Measurements from ENCODE around the gene PCNA. TPM values are rescaled to one million over a fixed set of nuclear protein-coding genes. Genes with fewer than 3 reads are reported as not detected.

The PCNA gene
- 10 to 100 TPM; 24.5 to 30.3 TPM for total RNA-seq
- long read RNA-seq, donor 1, partial matches to known transcripts = 0 of 6 reads
- long read RNA-seq, donor 1, other reads (novel, unspliced or antisense) = 0 of 6 reads
- long read RNA-seq, donor 2, transcript PCNA-202 (7 exons, 1,359 nt) = minor isoform, 6 of 47 reads
- long read RNA-seq, donor 2, transcript PCNA-201 (6 exons, 1,344 nt) = major isoform, 40 of 47 reads
- long read RNA-seq, donor 2, partial matches to known transcripts = 1 of 47 reads
- long read RNA-seq, donor 2, other reads (novel, unspliced or antisense) = 0 of 47 reads

DNA sequence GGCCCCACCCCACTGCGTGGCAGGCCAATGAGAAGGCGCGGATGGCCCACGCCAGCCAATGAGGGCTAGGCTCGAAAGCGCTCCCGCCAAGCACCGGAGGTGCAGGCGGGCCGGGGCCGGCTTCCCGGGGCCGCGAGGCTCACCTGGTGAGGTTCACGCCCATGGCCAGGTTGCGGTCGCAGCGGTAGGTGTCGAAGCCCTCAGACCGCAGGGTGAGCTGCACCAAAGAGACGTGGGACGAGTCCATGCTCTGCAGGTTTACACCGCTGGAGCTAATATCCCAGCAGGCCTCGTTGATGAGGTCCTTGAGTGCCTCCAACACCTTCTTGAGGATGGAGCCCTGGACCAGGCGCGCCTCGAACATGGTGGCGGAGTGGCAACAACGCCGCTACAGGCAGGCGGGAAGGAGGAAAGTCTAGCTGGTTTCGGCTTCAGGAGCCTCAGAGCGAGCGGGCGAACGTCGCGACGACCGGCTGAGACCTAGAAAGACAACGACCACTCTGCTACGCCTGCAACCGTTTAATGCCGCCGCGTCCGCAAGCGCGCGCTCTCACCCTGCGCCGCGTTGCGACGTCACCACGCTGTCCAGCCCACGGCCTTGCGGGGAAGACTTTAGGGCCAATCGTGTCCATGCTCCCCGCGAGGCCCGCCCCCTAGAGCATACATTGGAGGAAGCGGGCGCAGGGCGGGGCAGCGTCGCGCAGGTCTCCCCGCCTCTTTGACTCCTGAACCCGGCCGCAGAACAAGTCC is at the start of gene PCNA:
PCNA (minus strand) TSS at position 524 of the 750 bp plus-strand sequence; CDS start at position 364, 160 bp downstream.
- intact Hi-C loops (cut with DNase I) = no loop called here
- peak; percentile 99 for DNase-seq (ENCODE audit: low spot score)

DNA sequence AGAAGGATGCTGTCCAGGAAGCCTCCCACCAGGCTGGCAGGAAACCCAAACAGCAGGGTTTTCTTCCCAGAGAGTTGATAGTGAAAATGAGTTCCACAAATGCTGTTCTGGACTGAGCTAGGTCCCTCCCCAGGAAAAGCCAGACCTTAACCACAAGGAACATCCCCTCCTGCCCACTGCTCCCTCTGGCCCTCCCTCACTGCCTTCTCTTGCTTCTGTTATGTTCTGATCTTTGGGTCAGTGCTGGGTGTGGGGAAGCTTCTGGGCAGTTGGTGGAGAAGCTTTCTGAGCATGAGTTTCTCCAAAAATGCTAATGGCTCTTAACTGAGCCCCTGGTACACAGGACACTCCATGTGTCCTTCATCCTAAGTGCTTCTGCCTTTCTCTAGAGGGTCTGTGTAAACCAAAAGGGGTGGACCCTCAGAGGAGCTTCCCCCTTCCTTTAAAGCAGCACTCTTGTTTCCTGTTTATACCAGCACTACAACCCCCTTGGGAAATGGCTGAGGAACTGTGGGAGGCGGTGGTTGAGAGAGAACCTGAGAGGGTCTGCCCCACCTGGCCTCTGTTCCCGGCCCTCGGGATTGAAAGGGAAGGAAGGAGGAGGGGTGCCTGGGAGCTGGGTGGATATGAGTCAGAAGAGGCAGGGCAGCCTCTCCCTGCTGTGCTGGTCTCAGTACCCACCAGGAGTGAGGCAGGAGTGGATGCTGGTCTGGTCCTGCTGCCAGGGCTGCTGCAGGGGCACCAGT is 49.1 kb upstream of the PCNA start:
- DNase-seq (ENCODE audit: low spot score) = no peak
- intact Hi-C loops (cut with DNase I) = loop anchor here in 1 of 2 donors (5.0 kb wide), 1 partner anchor 37 kb away; no protein-coding TSS in a partner anchor

DNA sequence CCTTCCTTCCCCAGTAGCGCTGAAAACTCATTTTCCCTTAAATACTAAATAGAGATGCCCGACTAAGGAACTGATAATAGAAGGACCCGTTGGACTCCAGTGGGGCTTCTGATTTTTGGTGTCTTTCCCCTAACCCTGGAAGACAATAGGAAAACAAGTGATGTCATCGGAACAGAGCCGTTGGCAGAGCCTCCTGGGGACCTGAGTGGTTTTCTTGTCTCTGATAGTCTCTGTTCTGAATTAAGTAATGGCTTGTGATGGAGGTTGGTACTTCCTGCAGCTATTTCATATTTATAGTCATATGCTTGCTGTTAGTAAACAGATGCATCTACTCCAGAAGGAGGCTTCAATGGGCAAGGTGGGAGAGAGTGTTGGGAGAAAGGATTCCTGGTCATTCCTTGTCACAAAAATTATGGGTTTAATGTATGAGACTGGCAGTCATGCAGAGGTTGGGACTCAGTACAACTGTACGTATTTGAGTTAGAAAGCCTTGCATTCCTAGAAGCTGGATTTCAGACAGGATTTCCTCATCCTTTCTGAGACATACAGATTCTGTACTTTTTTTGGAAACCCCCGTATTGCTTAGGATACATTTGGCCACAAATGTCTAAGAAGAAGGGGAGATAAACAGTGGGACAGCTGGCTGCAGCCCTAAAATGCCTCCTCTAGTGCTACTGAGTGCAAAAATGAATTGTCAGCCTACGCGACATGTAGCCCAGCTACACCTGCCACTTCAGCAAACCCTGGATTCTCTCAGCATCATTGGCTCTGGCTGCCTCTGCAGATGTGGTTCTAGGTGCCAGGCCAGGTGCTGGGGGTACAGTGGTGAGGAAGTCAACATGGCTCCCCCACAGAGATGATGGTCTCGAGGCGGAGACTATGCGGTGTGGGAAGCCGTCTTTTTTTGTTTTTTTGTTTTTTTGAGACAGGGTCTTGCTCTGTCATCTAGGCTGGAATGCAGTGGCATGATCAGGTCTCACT is 45.2 kb upstream of the PCNA start:
- intact Hi-C loops (cut with DNase I) = loop anchor here in 1 of 2 donors (5.0 kb wide), 1 partner anchor 33 kb away; no protein-coding TSS in a partner anchor
- no peak for DNase-seq (ENCODE audit: low spot score)

DNA sequence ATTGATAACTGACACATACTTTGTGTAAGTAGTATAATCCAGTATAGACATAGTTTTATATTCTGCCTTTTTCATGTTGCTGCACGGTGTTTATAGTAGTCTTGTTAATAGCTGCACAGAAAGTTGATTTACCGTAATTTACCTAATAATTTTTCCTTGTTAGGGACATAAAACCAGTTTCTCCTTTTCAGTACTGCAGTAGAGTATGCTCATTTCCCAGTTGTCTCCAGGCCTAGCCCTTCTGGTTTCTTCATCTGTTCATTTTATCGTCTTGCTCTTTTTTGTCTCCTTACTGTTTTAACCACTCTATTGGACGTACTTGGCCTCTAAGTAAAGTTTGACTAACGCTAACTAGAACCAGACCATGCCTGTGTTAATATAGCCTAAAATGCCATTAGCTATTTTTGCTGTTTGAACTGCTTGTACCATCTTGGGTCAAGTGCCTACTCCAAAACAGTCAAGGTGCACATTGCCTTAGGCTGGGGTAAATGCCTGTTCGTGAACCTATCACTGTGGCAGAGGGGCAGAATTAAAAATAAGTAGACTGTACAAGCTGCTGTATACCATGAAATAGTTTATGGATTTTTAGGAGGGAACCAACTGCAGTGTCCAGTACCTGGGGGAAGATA is 41.9 kb upstream of the PCNA start:
- no peak for DNase-seq (ENCODE audit: low spot score)
- intact Hi-C loops (cut with DNase I) = no loop called here

DNA sequence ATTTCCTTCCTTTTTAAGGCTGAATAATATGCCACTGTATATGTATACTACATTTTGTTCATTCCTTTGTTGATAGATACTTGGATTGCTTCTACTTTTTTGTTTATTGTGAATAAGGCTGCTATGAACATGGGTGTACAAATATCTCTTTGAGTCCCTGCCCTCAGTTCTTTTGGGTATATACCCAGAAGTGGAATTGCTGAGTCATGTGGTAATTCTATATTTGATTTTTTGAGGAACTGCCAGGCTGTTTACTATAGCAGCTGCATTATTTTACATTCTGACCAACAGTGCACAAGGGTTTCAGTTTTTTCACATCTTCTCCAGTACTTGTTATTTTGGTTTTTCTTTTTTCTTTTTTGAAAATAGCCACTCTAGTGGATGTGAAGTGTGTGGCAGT is 41.1 kb upstream of the PCNA start:
- DNase-seq (ENCODE audit: low spot score) = no peak
- intact Hi-C loops (cut with DNase I) = no loop called here

DNA sequence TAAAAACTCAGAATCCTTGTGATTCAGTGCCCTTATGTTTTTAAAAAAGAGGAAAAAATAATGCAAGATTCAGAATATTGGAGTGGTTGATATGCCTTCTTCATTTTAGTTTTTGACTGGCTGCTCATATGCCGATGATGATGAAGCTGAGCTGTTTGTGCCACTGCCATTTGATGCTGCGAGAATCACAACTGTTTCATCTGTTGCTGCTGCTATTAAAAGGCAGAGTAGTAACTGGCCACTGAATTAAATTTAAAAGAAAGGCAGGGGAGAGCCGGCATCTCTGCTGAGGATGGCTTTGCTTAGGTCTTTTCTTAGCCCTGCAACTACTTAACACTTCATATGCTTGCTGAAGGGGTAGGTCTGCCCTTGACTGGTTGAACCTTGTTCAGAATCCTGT is 40.2 kb upstream of the PCNA start:
- intact Hi-C loops (cut with DNase I) = no loop called here
- DNase-seq (ENCODE audit: low spot score) = no peak

DNA sequence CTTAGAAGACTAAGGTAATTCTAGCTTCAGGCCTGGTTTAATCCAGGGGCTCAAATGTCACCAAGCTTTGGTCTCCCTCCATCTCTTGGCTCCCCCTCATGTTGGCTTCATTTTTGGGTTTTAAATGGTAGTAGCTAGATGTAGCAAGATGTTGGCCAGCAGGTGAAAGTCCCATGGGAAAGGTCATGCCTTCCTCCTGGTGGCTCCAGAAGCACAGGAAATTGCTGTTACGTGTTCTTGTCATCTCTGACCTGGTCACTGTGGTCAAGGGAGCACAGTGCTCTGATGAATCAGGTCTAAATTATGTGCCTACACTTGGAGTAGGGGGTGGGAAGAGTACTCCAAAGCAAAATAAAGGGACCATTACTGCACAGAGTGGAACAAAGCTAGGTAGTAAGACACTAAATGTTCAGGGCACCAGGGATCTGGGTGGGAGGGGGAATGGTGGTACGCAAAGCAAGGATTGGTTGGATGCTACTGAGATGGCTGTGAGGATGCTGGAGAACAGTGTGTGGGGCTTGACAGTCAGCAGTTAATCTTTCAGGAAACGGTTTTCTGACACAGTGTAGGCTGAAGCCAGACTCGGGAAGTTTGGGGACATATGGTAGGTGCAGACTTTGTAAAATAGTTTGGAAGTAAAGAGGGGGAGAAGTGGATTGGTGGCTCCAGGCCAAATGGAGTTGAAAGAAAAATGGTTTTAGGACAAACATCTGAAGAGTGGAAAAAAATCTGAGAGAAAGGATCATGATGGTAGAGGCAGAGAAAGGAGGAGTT is 37.1 kb upstream of the PCNA start:
- DNase-seq (ENCODE audit: low spot score) = no peak

DNA sequence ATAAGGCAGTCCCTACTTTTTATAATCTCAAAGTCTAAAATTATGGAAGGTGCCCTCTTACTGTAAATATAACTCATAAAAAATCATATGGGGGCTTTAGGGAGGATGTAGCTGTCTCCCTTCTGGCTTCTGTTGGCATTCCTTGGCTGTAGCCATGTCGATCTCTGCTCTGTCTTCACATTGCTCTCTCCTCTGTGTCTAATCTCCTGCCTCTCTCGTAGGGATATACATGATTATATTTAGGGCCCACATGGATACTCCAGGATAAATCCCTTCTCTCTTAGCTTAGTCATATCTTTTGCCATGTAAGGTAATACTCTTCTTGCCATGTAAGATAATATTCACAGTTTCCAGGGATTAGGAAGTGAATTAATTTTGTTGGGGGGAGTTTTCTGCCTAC is 35.6 kb upstream of the PCNA start:
- intact Hi-C loops (cut with DNase I) = no loop called here
- DNase-seq (ENCODE audit: low spot score) = no peak

More for the DNA sequence above, 37.1 kb upstream of the PCNA start:
- intact Hi-C loops (cut with DNase I) = no loop called here

DNA sequence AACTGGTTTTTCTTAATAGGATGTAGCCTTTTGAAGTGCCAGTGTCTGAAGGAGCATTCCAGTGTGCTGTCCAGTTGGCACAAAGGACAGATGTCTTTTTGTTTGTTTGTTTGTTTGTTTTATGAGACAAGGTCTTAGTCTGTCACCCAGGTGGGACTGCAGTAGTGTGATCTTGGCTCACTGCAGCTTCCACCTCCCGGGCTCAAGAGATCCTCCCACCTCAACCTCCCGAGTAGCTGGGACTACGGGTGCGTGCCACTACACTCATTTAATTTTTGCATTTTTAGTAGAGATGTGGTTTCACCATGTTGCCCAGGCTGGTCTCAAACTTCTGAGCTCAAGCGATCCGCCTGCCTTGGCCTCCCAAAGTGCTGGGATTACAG is 34.8 kb upstream of the PCNA start:
- DNase-seq (ENCODE audit: low spot score) = no peak
- intact Hi-C loops (cut with DNase I) = no loop called here

DNA sequence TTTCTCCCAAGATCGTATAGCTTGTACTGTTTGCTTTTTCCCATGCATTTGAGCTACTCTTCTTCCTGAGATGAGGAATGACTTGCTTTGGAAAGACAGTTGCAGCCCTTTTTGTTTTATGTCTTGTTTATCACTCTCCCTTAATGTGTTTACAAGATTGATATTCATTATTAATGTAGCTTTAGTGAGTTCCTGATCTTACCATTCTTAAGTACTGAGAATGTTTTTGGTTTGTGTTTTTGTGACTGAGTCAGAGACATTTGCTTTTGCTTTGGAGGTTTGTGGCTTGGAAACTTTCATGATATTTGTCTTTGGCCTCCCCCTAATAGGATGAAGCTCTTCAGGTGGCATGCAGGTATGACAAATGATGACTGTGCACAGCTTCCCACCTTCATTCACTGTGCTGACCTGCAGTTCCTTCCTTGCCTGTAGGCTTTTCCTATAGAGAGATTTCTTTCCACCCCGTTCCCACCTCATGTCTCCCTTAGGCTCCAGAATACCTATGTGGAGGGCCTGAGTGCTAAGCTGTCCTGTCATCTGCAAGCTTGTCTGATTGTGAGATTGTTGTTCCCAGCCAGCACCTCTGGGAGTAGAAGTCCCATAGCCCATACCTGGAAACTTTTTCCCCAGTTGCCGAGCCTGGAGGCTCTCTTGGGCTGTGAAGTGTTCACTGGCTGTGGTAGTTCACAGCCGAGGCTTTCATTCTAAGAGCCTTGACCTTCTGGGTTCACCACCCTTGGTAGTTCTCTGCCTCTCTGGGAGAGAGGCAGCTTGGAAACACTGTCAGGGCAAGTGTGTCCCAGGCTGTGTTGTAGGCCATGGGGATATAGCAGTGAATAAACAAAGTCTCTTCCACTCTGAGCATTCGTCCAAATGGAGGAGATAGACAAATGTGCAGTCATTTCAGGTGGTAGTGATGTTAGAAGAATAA is 34.1 kb upstream of the PCNA start:
- intact Hi-C loops (cut with DNase I) = no loop called here
- DNase-seq (ENCODE audit: low spot score) = no peak

DNA sequence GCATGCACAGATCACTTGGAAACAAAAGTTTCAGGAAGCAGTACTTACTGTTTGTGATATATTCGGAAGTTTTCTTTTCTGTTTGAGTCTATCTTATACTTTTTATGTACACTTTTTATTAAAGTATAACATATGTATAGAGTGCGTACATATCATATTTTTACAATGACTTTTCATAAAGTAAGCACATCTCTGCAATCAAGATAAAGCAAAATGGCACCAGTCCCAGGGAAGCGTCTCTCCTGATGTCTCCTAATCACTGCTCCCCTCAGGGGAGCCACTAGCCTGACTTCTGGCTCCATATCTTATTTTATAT is 33.4 kb upstream of the PCNA start:
- no peak for DNase-seq (ENCODE audit: low spot score)
- intact Hi-C loops (cut with DNase I) = no loop called here

DNA sequence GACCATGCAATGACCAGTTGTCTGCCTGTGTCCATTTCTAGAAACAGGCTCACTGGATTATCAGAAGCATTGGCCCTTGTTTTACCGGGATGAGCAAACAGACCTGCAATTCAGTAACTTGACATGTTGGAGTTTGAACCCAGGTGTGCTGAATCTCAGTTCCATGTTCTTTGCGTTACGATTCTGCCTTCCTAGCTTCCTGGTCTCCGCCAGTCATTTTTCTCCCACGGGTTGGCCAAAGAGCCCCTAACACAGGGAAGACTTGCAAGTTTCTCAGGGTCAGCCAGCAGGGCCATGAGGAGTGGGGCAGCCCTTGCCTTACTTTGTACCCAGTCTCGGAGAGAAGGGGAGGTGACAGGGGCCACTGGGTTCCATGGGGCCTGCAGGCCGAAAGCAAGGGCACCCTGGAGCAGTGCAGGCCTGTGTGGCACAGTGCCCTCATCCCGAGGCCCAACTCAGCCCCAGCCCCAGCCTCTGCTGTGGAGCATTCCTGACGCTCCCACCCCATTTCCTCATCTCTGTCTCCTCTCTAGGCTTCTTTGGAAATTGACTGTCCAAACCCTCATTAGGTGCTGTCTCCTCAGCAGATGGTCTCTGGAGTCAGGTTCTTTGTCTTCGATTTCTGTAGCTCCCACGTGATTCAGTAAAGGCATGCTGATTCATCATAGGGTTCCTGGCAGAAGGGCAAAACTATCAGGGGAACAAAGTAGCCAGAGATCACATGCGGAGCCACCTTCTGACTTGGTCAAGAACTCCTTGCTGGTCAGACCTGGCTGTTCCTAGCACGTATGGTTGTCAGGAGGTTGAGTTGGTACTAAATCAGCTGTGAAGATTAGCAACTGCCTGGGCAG is 30.7 kb upstream of the PCNA start:
- DNase-seq (ENCODE audit: low spot score) = no peak
- intact Hi-C loops (cut with DNase I) = no loop called here

DNA sequence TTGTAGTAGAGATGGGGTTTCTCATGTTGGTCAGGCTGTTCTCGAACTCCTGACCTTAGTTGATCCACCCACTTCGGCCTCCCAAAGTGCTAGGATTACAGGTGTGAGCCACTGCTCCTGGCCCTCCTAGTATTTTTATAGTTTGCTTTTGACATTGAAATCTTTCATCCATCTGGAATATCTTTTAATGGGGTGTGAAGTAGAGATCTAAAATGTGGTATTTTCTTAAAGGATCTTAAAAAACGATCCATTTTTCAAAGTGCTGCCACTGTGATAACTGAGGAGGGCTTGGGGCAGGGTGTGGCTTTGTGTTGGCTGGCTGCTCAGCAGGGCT is 30.1 kb upstream of the PCNA start:
- DNase-seq (ENCODE audit: low spot score) = no peak
- intact Hi-C loops (cut with DNase I) = no loop called here

DNA sequence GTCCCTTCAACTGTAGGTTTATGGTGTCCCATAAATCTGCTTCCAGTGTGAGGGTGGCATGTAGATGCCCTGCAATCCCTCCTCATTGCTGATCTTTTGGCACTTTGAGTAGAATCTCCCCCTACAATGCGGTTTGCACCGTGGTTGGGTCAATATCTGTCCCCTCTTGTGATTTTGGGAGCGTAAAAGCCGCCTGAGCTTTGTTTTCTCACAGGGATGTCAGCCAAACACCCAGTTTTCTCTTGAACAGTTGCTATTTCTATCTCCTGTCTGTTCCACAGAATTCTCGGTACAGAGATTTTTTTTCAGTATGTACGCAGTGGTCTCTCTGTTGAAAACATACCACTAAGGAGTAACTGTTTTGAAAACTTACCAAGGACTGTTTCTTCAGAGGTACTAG is 28.8 kb upstream of the PCNA start:
- intact Hi-C loops (cut with DNase I) = no loop called here
- DNase-seq (ENCODE audit: low spot score) = no peak

DNA sequence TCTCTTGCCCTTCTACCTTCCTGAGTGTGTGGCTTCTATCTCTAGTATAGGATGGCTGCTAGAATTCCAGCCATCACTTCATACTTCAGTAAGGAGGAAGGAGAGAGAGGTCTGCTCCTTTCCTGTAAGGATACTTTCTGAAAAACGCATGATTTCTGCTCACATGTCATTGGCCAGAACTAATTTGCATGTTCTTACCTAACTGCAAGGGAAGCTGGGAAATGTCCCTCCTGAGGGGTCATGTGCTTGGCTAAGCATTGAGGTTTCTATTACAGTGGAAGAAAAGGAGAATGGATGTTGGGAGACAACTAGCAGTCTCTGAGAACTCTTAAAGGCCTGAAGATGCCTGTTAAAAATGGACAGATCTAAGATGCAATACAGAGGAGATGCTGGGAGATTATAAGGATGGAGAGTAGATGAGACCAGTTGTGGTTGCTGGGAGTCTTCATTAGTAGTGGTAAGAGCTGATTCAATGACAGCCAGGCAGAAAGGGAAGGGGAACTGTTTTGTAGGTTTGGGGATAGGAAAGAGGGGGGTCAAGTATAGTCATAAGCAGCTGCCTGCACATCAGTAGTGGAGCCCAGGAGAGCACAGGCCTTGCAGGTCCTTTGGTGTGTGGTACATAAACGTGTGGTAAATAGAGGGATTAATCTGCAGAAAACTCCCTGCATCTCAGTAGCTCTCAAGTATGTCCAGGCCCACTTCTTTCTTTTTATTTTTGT is 27.3 kb upstream of the PCNA start:
- intact Hi-C loops (cut with DNase I) = no loop called here

More for the DNA sequence above, 27.3 kb upstream of the PCNA start:
- no peak for DNase-seq (ENCODE audit: low spot score)

Data from posterior vena cava (tissue), 2 donors.